HG03571 (cell line): ENCODE measurements around the gene KCNA3.

ENCODE experiments used
- ATAC-seq: cut with Tn5 transposase; IDR thresholded peaks from one replicate; pipeline ENCODE4 v1.9.1; 2021; ENCODE audit not compliant: unreplicated experiment

KCNA3 gene

GRCh38 chr1:110674337-110675059, at the start of gene KCNA3:
KCNA3 (minus strand) TSS chr1:110674940; CDS start chr1:110674809, 131 bp downstream.
- no peak for ATAC-seq

GRCh38 chr1:110722807-110723206, 48.1 kb upstream of the KCNA3 start:
- ATAC-seq, result no peak

- ATAC-seq, result no peak
Measured at GRCh38 chr1:110719908-110720307, 45.2 kb upstream of the KCNA3 start.

GRCh38 chr1:110718452-110718851, 43.7 kb upstream of the KCNA3 start:
- no peak for ATAC-seq

- ATAC-seq, result no peak
Measured at GRCh38 chr1:110717179-110717578, 42.4 kb upstream of the KCNA3 start.

- no peak for ATAC-seq
Measured at GRCh38 chr1:110714374-110714995, 39.7 kb upstream of the KCNA3 start.

- ATAC-seq, result no peak
Measured at GRCh38 chr1:110713221-110713620, 38.5 kb upstream of the KCNA3 start.

GRCh38 chr1:110710314-110710713, 35.6 kb upstream of the KCNA3 start:
- ATAC-seq, result no peak

- no peak for ATAC-seq
Measured at GRCh38 chr1:110708974-110709440, 34.3 kb upstream of the KCNA3 start.

- no peak for ATAC-seq
Measured at GRCh38 chr1:110707232-110707631, 32.5 kb upstream of the KCNA3 start.

GRCh38 chr1:110706621-110707020, 31.9 kb upstream of the KCNA3 start:
- no peak for ATAC-seq

GRCh38 chr1:110702260-110702659, 27.5 kb upstream of the KCNA3 start:
- ATAC-seq, result no peak

- ATAC-seq, result no peak
Measured at GRCh38 chr1:110700767-110701166, 26.0 kb upstream of the KCNA3 start.

GRCh38 chr1:110697606-110698005, 22.9 kb upstream of the KCNA3 start:
- no peak for ATAC-seq

GRCh38 chr1:110696818-110697217, 22.1 kb upstream of the KCNA3 start:
- ATAC-seq, result no peak

- no peak for ATAC-seq
Measured at GRCh38 chr1:110690709-110691365, 16.1 kb upstream of the KCNA3 start.

GRCh38 chr1:110689868-110690267, 15.1 kb upstream of the KCNA3 start:
- no peak for ATAC-seq

- ATAC-seq, result no peak
Measured at GRCh38 chr1:110688514-110688913, 13.8 kb upstream of the KCNA3 start.

GRCh38 chr1:110687250-110687649, 12.5 kb upstream of the KCNA3 start:
- no peak for ATAC-seq

- ATAC-seq, result no peak
Measured at GRCh38 chr1:110686188-110686587, 11.4 kb upstream of the KCNA3 start.

- ATAC-seq, result no peak
Measured at GRCh38 chr1:110684491-110684890, 9.8 kb upstream of the KCNA3 start.

GRCh38 chr1:110682898-110683297, 8.2 kb upstream of the KCNA3 start:
- no peak for ATAC-seq
